Psoas muscle (tissue), 8 donors: ENCODE results near the gene DERL3. TPM values are rescaled to one million over a fixed set of nuclear protein-coding genes. Genes with fewer than 3 reads are reported as not detected.

Source experiments
- ATAC-seq, 4 donors: fragments of 200-7000 bp; cut with Tn5 transposase; one replicate each; pipeline ENCODE4 v1.9.1; 2020; ENCODE audit warnings: moderate library complexity in 3 of 4, mild to moderate bottlenecking in 2 of 4
- DNase-seq, 2 donors: peaks; one replicate each; pipeline ENCODE4 v3.0.0-alpha.2; 2020
- H3K27ac ChIP-seq: fragments of 200-600 bp; one replicate; pipeline ENCODE4 v1.8.0; 2022
- H3K27me3 ChIP-seq, 3 donors: fragments of 200-600 bp in 1 of 3; one replicate each; pipeline versions ENCODE4 v1.6.1 to v1.8.0; 2013 to 2022; ENCODE audit warnings: low read length in 2 of 3, mild to moderate bottlenecking in 2 of 3, moderate library complexity in 1 of 3; ENCODE audit not compliant: insufficient read depth in 3 of 3
- H3K36me3 ChIP-seq, 2 donors: fragments of 200-600 bp in 1 of 2; one replicate each; pipeline versions ENCODE4 v1.6.1 to v1.8.0; 2013 to 2022; ENCODE audit warnings: low read depth in 1 of 2, mild to moderate bottlenecking in 1 of 2, moderate library complexity in 1 of 2; ENCODE audit not compliant: insufficient read depth in 1 of 2
- H3K4me1 ChIP-seq: fragments of 200-600 bp; one replicate; pipeline ENCODE4 v1.8.0; 2022
- H3K4me3 ChIP-seq: fragments of 200-600 bp; one replicate; pipeline ENCODE4 v1.8.0; 2022; ENCODE audit warnings: mild to moderate bottlenecking
- H3K9me3 ChIP-seq: fragments of 200-600 bp; one replicate; pipeline ENCODE4 v1.8.0; 2022
- WGBS, 3 donors: extraction: QIAGEN DNeasy Blood & Tissue Kit; methylation state at CpG; one replicate each; pipeline versions ENCODE4 v1.1.6 to v1.1.7; 2013; 5-methylcytosine and 5-hydroxymethylcytosine counted together
- intact Hi-C, 2 donors: fragments of 100-400 bp; cut with DNase I; formaldehyde crosslinking; loops; one replicate each; pipeline versions ENCODE4 v1.11.0 to v1.14.2; 2022
- polyA plus RNA-seq, 3 donors: library from polyadenylated mRNA; stranded (reverse); fragments of 200-250 nt; gene quantifications; one replicate each; pipeline ENCODE4 v1.2.3, GENCODE V29; 2013
- total RNA-seq, 4 donors: library from RNA; stranded (reverse); fragmentation: NEBNext Ultra II Directional in 2 of 4; extraction: Animal tissue kit (Norgen Biotek cat#: 25700) in 2 of 4; gene quantifications; one replicate each; pipeline versions ENCODE4 v1.2.1 to v1.2.4, GENCODE V29; 2021 to 2023
- TF ChIP-seq, protein P1 (sequence below): fragments of 200-600 bp; IDR thresholded peaks from one replicate; pipeline ENCODE4 v1.8.0; 2022; ENCODE audit warnings: antibody characterized with exemption
- donor health status: healthy with polysubstance abuse.
- donor health status: DM: no; HTN: no; CAD: no; lungs with moderate emphysema.
- donor health status: Bipolar disorder and iron deficiency.
- donor health status: healthy.
- donor health status: DM: yes; HTN: yes; CAD: no.
- donor health status: DM: no; HTN: no; CAD: no.
- donor health status: DM: no; HTN: no; CAD: no.
- donor health status: DM: yes; HTN: yes; CAD: no.

The DERL3 gene
- total and polyA plus RNA-seq, 7 donors, result 0.22 to 4.4 (median 0.92) TPM

GRCh38 chr22:23806837-23807236, 32.0 kb downstream of the DERL3 start:
- no peaks in the 10 kb centered on the region for H3K9me3 ChIP-seq
- peaks cover 6% of the 10 kb centered on the region for H3K4me1 ChIP-seq
- DNase-seq (no peak), ATAC-seq (no peak)
- TF ChIP-seq, protein P1, sequence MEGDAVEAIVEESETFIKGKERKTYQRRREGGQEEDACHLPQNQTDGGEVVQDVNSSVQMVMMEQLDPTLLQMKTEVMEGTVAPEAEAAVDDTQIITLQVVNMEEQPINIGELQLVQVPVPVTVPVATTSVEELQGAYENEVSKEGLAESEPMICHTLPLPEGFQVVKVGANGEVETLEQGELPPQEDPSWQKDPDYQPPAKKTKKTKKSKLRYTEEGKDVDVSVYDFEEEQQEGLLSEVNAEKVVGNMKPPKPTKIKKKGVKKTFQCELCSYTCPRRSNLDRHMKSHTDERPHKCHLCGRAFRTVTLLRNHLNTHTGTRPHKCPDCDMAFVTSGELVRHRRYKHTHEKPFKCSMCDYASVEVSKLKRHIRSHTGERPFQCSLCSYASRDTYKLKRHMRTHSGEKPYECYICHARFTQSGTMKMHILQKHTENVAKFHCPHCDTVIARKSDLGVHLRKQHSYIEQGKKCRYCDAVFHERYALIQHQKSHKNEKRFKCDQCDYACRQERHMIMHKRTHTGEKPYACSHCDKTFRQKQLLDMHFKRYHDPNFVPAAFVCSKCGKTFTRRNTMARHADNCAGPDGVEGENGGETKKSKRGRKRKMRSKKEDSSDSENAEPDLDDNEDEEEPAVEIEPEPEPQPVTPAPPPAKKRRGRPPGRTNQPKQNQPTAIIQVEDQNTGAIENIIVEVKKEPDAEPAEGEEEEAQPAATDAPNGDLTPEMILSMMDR, result no peak
- H3K36me3 ChIP-seq, result peaks cover 13 to 96% of the 10 kb centered on the region in 2 donors
- no peak overlapping the region for H3K4me3 ChIP-seq
- no peaks in the 10 kb centered on the region for H3K27me3 ChIP-seq
- intact Hi-C loops, result no loop called here
- WGBS, 3 donors, result 100% methylated on average over 1 of the region's 1 CpG
- no peak overlapping the region for H3K27ac ChIP-seq

- peaks cover 11 to 96% of the 10 kb centered on the region in 2 donors for H3K36me3 ChIP-seq
- no peaks in the 10 kb centered on the region for H3K9me3 ChIP-seq
- intact Hi-C loops, result no loop called here
- H3K4me1 ChIP-seq, result peaks cover 6% of the 10 kb centered on the region
- H3K27me3 ChIP-seq, result no peaks in the 10 kb centered on the region
- ATAC-seq, result no peak
- TF ChIP-seq, protein P1, result no peak
- 69 to 85% (median 80%) methylated on average over 12 of the region's 12 CpGs for WGBS, 3 donors
- DNase-seq, result no peak
- no peak overlapping the region for H3K4me3 ChIP-seq
- no peak overlapping the region for H3K27ac ChIP-seq
Measured at GRCh38 chr22:23804781-23805291, 34.0 kb downstream of the DERL3 start.

GRCh38 chr22:23803001-23803819, 35.6 kb downstream of the DERL3 start:
- ATAC-seq, result peak in 1 of 4 donors; percentile 28
- intact Hi-C loops, result no loop called here
- H3K27ac ChIP-seq, result no peak overlapping the region

DNA sequence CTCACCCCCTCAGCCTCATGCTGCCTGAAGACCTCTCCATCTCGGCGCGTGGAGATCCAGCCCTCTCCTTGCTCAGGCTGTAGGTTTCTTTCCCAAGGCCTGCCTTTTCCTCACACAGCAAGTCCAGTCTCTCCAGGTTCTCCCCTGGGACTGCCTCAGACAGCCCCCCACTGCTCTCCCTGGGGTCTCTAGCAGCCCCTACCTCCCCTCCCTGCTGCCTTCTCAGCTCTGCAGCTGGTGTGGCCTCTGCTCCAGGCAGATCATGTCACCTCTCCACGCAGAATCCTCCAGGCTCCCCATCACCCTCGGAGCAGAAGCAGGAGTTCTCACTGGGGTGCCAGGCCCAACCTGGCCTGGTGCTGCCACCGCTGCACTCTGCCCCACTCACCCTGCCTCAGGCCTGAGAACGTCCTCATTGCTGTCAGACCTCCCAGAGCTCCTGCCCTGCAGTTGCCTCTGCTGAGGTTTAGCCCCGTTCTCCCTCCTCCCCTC, 36.9 kb downstream of the DERL3 start:
- ATAC-seq, result no peak
- intact Hi-C loops, result no loop called here
- no peaks in the 10 kb centered on the region for H3K9me3 ChIP-seq

More at GRCh38 chr22:23803001-23803819, 35.6 kb downstream of the DERL3 start:
- 72 to 81% (median 80%) methylated on average over 20 to 21 of the region's 21 CpGs for WGBS, 3 donors
- Histone ChIP-seq H3K4me1 (peaks cover 6% of the 10 kb centered on the region), H3K36me3 (peaks cover 11 to 96% of the 10 kb centered on the region in 2 donors), H3K9me3 (no peaks in the 10 kb centered on the region), H3K4me3 (no peak overlapping the region), H3K27me3 (no peaks in the 10 kb centered on the region)
- TF ChIP-seq, protein P1, result no peak
- DNase-seq, result no peak

More for the DNA sequence above, 36.9 kb downstream of the DERL3 start:
- no peak for DNase-seq
- H3K36me3 ChIP-seq, result peaks cover 8 to 93% of the 10 kb centered on the region in 2 donors
- WGBS, 3 donors, result 94 to 96% (median 94%) methylated on average over 8 of the region's 8 CpGs
- H3K27ac ChIP-seq, result no peak overlapping the region
- H3K27me3 ChIP-seq, result no peaks in the 10 kb centered on the region
- H3K4me3 ChIP-seq, result no peak overlapping the region
- H3K4me1 ChIP-seq, result peaks cover 6% of the 10 kb centered on the region
- TF ChIP-seq, protein P1, result no peak
